ENCODE measurements around the gene PHETA1.

- no peak for TF ChIP-seq CTCF (conservative IDR thresholded peaks at IDR 0.05 in 1 of 2, IDR thresholded peaks at IDR 0.05 in 1 of 2; ENCODE audit: extremely low read depth in 1 of 2, insufficient read depth in 1 of 2, low read depth in 1 of 2, low read length in 2 of 2)
- TF ChIP-seq EZH2 (IDR thresholded peaks at IDR 0.05; ENCODE audit: borderline replicate concordance, low read length) = no peak
These were observed 30.8 kb downstream of the PHETA1 start for GRCh38 chr12:111338096-111338495.
